ENCODE measurements around the gene GPR55. TPM values are rescaled to one million over a fixed set of nuclear protein-coding genes. Genes with fewer than 3 reads are reported as not detected.

The GPR55 gene
- polyA plus RNA-seq, 1 donor from 2014 or later: not detected

- H3K27ac ChIP-seq (ENCODE audit: low read length): no peak overlapping the region
- H3K4me2 ChIP-seq (ENCODE audit: low read length): no peak overlapping the region
- no peaks in the 10 kb centered on the region for H3K9me2 ChIP-seq (ENCODE audit: insufficient read depth, low read length)
- no peak overlapping the region for H3K9ac ChIP-seq (ENCODE audit: low read length)
- no peak overlapping the region for H2AFZ ChIP-seq (ENCODE audit: low read depth, low read length)
- no peaks in the 10 kb centered on the region for H3K36me3 ChIP-seq (ENCODE audit: insufficient read depth, low read length)
- H3K27me3 ChIP-seq (ENCODE audit: insufficient read depth, low read depth, low read length): no peaks in the 10 kb centered on the region
- peaks cover 5% of the 10 kb centered on the region for H3F3A ChIP-seq (ENCODE audit: insufficient read depth, low read length, poor library complexity, severe bottlenecking)
- no peaks in the 10 kb centered on the region for H4K20me1 ChIP-seq (ENCODE audit: insufficient read depth)
- no peaks in the 10 kb centered on the region for H3K9me3 ChIP-seq (ENCODE audit: low read length)
- H3K4me3 ChIP-seq (ENCODE audit: low read length): no peak overlapping the region
- H3K79me2 ChIP-seq (replicated peaks; ENCODE audit: insufficient read depth, low read length): no peaks in the 10 kb centered on the region
- no peak for TF ChIP-seq RAD21 (conservative IDR thresholded peaks at IDR 0.05)
These were observed 34.4 kb downstream of the GPR55 start for GRCh38 chr2:230890646-230891045.

GRCh38 chr2:230889911-230890601, 35.0 kb downstream of the GPR55 start:
- H3K4me3 ChIP-seq (ENCODE audit: low read length): no peak overlapping the region
- no peak overlapping the region for H3K9ac ChIP-seq (ENCODE audit: low read length)
- H3K36me3 ChIP-seq (ENCODE audit: insufficient read depth, low read length): no peaks in the 10 kb centered on the region
- H3K9me2 ChIP-seq (ENCODE audit: insufficient read depth, low read length): no peaks in the 10 kb centered on the region
- H4K20me1 ChIP-seq (ENCODE audit: insufficient read depth): no peaks in the 10 kb centered on the region
- H3F3A ChIP-seq (ENCODE audit: insufficient read depth, low read length, poor library complexity, severe bottlenecking): peaks cover 9% of the 10 kb centered on the region
- H3K27me3 ChIP-seq (ENCODE audit: insufficient read depth, low read depth, low read length): no peaks in the 10 kb centered on the region
- TF ChIP-seq, protein P1, sequence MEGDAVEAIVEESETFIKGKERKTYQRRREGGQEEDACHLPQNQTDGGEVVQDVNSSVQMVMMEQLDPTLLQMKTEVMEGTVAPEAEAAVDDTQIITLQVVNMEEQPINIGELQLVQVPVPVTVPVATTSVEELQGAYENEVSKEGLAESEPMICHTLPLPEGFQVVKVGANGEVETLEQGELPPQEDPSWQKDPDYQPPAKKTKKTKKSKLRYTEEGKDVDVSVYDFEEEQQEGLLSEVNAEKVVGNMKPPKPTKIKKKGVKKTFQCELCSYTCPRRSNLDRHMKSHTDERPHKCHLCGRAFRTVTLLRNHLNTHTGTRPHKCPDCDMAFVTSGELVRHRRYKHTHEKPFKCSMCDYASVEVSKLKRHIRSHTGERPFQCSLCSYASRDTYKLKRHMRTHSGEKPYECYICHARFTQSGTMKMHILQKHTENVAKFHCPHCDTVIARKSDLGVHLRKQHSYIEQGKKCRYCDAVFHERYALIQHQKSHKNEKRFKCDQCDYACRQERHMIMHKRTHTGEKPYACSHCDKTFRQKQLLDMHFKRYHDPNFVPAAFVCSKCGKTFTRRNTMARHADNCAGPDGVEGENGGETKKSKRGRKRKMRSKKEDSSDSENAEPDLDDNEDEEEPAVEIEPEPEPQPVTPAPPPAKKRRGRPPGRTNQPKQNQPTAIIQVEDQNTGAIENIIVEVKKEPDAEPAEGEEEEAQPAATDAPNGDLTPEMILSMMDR (IDR thresholded peaks at IDR 0.05; ENCODE audit: poor library complexity, severe bottlenecking): no peak
- no peak for TF ChIP-seq EZH2 (IDR thresholded peaks at IDR 0.05; ENCODE audit: borderline replicate concordance, insufficient read depth, low read length, poor library complexity, severe bottlenecking)
- no peak for TF ChIP-seq SMC3 (conservative IDR thresholded peaks at IDR 0.05; ENCODE audit: poor library complexity)
- TF ChIP-seq REST (IDR thresholded peaks at IDR 0.05; ENCODE audit: borderline replicate concordance): no peak
- TF ChIP-seq POLR2AphosphoS5 (IDR thresholded peaks at IDR 0.05): no peak
- no peak for TF ChIP-seq TAF1 (IDR thresholded peaks at IDR 0.05; ENCODE audit: low read depth)
- no peak for TF ChIP-seq EP300 (conservative IDR thresholded peaks at IDR 0.05; ENCODE audit: poor library complexity, severe bottlenecking)
- TF ChIP-seq RAD21 (conservative IDR thresholded peaks at IDR 0.05): no peak
- no peak overlapping the region for H3K27ac ChIP-seq (ENCODE audit: low read length)
- no peaks in the 10 kb centered on the region for H3K9me3 ChIP-seq (ENCODE audit: low read length)
- no peak overlapping the region for H2AFZ ChIP-seq (ENCODE audit: low read depth, low read length)
- no peak overlapping the region for H3K4me2 ChIP-seq (ENCODE audit: low read length)
- H3K79me2 ChIP-seq (replicated peaks; ENCODE audit: insufficient read depth, low read length): no peaks in the 10 kb centered on the region

All from neural cell (in vitro differentiated cells).